ENCODE data around the gene ASB2. TPM values are rescaled to one million over a fixed set of nuclear protein-coding genes. Genes with fewer than 3 reads are reported as not detected.

Gene ASB2
- total RNA-seq, 1 experiment from 2014 or later, result not detected

DNA sequence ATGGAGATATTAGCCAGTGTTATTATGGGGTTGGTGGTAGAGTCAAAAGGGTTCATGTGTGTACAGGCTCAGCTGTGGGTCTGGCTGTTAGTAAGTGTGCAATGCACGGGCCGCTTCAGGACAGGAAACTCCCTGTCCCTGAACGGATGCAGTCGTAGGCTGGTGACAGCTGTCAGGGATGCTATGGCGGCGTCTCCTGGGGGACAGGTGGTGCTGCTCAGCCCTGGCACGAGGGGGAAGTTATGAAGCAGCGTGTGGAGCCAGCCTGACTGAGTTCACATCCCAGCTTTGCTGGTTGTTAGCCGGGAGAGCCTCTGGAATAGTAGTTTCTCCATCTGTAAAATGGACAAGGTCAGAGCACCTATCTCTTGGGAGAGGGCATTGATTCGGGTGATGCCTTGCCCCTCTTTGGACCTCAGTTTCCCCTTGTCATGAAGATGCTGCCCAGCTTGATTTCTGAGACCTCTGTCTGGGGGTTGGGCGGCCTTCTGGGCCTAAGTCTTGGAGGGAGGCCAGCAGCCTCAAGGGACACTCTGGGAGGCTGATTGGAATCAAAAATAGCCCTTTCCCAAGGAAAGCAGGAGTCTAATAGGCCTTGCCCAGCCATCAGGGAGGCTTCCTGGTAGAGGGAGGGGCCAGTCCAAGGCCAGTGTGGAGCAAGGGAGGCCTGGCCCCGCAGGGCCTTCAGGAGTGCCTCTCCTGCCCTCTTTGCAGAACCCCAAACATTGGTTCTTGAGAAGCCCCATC, 7.1 kb downstream of the ASB2 start:
- ChIA-PET CTCF (no interaction called here), POLR2A (ENCODE audit: unreplicated experiment) (no interaction called here)
- no peak overlapping the region for H3K4me2 ChIP-seq
- intact Hi-C loops (cut with micrococcal nuclease; ENCODE audit: unreplicated experiment), result no loop called here
- BruUV-seq (replicated peaks), result no TSS peak
- no peak for DNase-seq
- H3F3A ChIP-seq (ENCODE audit: insufficient read depth, low read depth), result no peaks in the 10 kb centered on the region
- H2AFZ ChIP-seq, result no peak overlapping the region
- H3K4me3 ChIP-seq, result no peak overlapping the region
- no peaks in the 10 kb centered on the region; the same call in 1 of the 2 replicates for H3K4me1 ChIP-seq (replicated peaks; ENCODE audit: insufficient read depth)
- no peaks in the 10 kb centered on the region for H3K27me3 ChIP-seq (ENCODE audit: insufficient read depth, low read depth)
- no peaks in the 10 kb centered on the region for H3K9me2 ChIP-seq (ENCODE audit: insufficient read depth)
- no peak overlapping the region for H3K27ac ChIP-seq
- H3K79me2 ChIP-seq (ENCODE audit: low read depth), result no peaks in the 10 kb centered on the region
- TF ChIP-seq, protein P1, sequence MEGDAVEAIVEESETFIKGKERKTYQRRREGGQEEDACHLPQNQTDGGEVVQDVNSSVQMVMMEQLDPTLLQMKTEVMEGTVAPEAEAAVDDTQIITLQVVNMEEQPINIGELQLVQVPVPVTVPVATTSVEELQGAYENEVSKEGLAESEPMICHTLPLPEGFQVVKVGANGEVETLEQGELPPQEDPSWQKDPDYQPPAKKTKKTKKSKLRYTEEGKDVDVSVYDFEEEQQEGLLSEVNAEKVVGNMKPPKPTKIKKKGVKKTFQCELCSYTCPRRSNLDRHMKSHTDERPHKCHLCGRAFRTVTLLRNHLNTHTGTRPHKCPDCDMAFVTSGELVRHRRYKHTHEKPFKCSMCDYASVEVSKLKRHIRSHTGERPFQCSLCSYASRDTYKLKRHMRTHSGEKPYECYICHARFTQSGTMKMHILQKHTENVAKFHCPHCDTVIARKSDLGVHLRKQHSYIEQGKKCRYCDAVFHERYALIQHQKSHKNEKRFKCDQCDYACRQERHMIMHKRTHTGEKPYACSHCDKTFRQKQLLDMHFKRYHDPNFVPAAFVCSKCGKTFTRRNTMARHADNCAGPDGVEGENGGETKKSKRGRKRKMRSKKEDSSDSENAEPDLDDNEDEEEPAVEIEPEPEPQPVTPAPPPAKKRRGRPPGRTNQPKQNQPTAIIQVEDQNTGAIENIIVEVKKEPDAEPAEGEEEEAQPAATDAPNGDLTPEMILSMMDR (conservative IDR thresholded peaks at IDR 0.05), result no peak
- TF ChIP-seq EZH2 (IDR thresholded peaks at IDR 0.05; ENCODE audit: low read depth), result no peak
- no peaks in the 10 kb centered on the region for H3K9me3 ChIP-seq (ENCODE audit: insufficient read depth, low read depth)
- no peaks in the 10 kb centered on the region for H4K20me1 ChIP-seq (ENCODE audit: insufficient read depth)
- H3K36me3 ChIP-seq (ENCODE audit: low read depth), result no peaks in the 10 kb centered on the region

DNA sequence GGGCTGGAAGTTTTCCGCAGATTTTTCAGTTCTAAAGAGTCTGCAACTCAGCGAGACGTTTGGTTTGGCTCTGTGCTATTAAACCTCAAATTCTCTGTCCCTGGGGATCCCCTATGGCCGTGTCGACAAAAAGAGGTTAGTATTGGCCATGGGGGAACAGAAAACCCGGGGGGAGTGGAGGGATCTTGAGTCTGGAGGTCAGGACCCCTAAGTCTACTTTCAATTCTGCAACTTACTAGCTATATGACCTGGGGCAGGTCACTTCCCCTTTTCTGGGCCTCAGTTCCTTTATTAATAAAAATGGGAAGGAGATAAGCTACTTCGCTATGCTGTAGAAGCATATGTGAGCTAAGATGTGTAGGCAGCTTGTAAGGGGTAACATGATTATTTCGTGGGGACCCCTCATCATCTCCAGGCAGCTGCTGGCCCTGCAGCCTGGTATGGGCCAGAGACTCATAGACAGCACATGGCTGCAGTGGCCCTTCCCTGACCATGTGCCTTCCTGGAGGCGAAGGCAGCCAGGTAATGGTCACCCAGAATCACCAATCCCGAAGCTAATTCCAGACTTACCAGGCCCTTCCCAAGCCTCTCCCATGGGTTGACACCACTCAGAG, 8.6 kb downstream of the ASB2 start:
- Histone ChIP-seq H3K79me2 (ENCODE audit: low read depth) (no peaks in the 10 kb centered on the region), H3K27me3 (ENCODE audit: insufficient read depth, low read depth) (no peaks in the 10 kb centered on the region), H3K27ac (no peak overlapping the region), H3K36me3 (ENCODE audit: low read depth) (no peaks in the 10 kb centered on the region), H3F3A (ENCODE audit: insufficient read depth, low read depth) (peaks cover 9% of the 10 kb centered on the region), H3K4me2 (no peak overlapping the region), H3K9me3 (ENCODE audit: insufficient read depth, low read depth) (no peaks in the 10 kb centered on the region), H3K4me1 (replicated peaks; ENCODE audit: insufficient read depth) (peaks cover 13% of the 10 kb centered on the region), H3K9me2 (ENCODE audit: insufficient read depth) (no peaks in the 10 kb centered on the region), H3K4me3 (no peak overlapping the region), H4K20me1 (ENCODE audit: insufficient read depth) (no peaks in the 10 kb centered on the region), H2AFZ (no peak overlapping the region)
- TF ChIP-seq EZH2 (IDR thresholded peaks at IDR 0.05; ENCODE audit: low read depth), result no peak
- TF ChIP-seq, protein P1 (conservative IDR thresholded peaks at IDR 0.05), result no peak
- ChIA-PET POLR2A (ENCODE audit: unreplicated experiment) (no interaction called here), CTCF (no interaction called here)
- DNase-seq, result no peak
- intact Hi-C loops (cut with micrococcal nuclease; ENCODE audit: unreplicated experiment), result no loop called here
- BruUV-seq (replicated peaks), result no TSS peak

DNA sequence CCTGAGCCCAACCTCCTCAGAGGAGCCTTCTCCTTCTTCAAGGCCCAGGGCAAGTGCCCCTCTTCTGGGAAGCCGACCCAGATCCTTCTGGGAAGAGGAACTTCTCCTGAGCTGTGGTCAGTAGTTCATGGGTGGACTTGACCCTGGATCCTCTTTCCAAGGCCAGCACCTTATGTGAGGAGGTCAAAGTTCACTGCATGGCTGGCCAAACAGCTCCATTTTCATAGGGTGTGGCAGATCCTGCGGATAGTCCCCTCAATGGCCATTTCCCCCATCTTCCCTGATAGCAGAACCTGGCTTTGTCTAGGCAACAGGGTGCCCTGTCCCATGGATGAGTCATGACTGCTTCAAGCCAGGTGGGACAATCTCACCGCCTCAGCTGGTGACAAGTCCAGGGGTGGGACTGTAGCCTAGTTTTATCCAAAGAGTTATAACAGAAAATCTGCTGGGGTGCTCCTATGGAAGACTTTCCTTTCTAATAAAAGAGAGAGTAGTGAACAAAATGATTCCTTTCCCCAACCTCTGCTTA, 10.4 kb downstream of the ASB2 start:
- H3K4me2 ChIP-seq, result no peak overlapping the region
- BruUV-seq (replicated peaks), result no TSS peak
- peaks cover 12% of the 10 kb centered on the region for H3F3A ChIP-seq (ENCODE audit: insufficient read depth, low read depth)
- H3K9me2 ChIP-seq (ENCODE audit: insufficient read depth), result no peaks in the 10 kb centered on the region
- H4K20me1 ChIP-seq (ENCODE audit: insufficient read depth), result no peaks in the 10 kb centered on the region
- H3K36me3 ChIP-seq (ENCODE audit: low read depth), result no peaks in the 10 kb centered on the region
- no peak for TF ChIP-seq EZH2 (IDR thresholded peaks at IDR 0.05; ENCODE audit: low read depth)
- TF ChIP-seq, protein P1 (conservative IDR thresholded peaks at IDR 0.05), result no peak
- DNase-seq, result no peak
- peaks cover 22% of the 10 kb centered on the region for H3K4me1 ChIP-seq (replicated peaks; ENCODE audit: insufficient read depth)
- no peaks in the 10 kb centered on the region for H3K27me3 ChIP-seq (ENCODE audit: insufficient read depth, low read depth)
- no peak overlapping the region for H3K27ac ChIP-seq
- no peak overlapping the region for H3K4me3 ChIP-seq
- no peak overlapping the region for H2AFZ ChIP-seq
- H3K79me2 ChIP-seq (ENCODE audit: low read depth), result no peaks in the 10 kb centered on the region
- intact Hi-C loops (cut with micrococcal nuclease; ENCODE audit: unreplicated experiment), result no loop called here
- H3K9me3 ChIP-seq (ENCODE audit: insufficient read depth, low read depth), result no peaks in the 10 kb centered on the region
- ChIA-PET CTCF (no interaction called here), POLR2A (ENCODE audit: unreplicated experiment) (no interaction called here)

All from PC-9 (cell line).